Left colon (tissue), 2 donors: ENCODE data around the gene CD247. TPM values are rescaled to one million over a fixed set of nuclear protein-coding genes. Genes with fewer than 3 reads are reported as not detected.

Experiments used
- ATAC-seq: fragments of 200-7000 bp; cut with Tn5 transposase; one replicate; pipeline ENCODE4 v1.9.1; 2020; ENCODE audit warnings: mild to moderate bottlenecking, moderate library complexity
- DNase-seq, 2 donors: peaks; one replicate each; pipeline ENCODE4 v3.0.0-alpha.2; 2020
- intact Hi-C, 2 donors: fragments of 100-400 bp; cut with DNase I in 1 of 2; cut with micrococcal nuclease in 1 of 2; formaldehyde crosslinking; loops; one replicate each; pipeline versions ENCODE4 v1.11.2 to v1.14.0; 2022; cut with DNase I, micrococcal nuclease
- total RNA-seq, 2 donors: library from RNA; stranded (reverse); fragmentation: NEBNext Ultra II Directional; extraction: Animal tissue kit (Norgen Biotek cat#: 25700); gene quantifications; one replicate each; pipeline ENCODE4 v1.2.1, GENCODE V29; 2021
- donor health status: DM: no; HTN: no; CAD: no.
- donor health status: DM: yes; HTN: yes; CAD: no.

CD247 gene
- total RNA-seq, 2 donors from 2014 or later: 2.0 to 5.2 TPM

DNA sequence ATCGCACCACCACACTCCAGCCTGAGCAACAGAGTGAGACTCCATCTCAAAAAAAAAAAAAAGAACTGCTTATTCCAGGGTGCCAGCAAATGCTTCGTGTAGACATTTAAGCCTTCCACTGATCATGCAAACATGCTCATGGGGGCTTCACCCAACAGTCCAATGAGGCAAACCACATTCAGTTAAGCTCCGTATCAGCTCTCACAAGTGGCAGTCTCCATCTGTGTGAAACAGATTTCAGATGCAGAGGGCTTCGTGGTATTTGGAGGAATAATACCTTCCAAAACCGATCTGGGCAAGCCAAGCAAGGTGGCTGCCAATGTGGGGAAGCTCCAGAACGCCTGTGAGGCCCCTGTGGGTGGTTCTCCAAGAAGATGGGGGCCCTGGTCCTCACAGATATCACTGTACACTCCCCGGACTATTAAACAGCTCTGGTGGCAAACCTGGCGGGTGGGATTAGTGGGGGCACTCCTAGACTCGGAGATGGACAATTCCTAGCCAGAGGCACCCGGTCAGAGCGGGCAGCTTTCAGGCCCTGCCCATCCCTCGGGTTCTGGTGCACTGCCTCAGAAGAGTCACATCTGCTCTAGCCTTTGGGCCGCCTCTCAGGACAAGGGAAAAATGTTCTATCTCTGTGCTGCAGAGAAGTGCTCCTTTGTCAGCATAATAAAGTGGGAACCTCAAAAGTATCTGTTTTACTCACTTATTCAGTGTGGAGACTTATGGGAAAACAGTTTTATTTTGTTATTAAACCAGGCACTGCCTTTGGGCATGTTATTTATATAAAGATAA is 25.1 kb upstream of the CD247 start:
- DNase-seq (no peak), ATAC-seq (peak; percentile 20)
- intact Hi-C loops: no loop called here

GRCh38 chr1:167542109-167543032 is 24.0 kb upstream of the CD247 start:
- no peak for DNase-seq
- intact Hi-C loops: no loop called here
- no peak for ATAC-seq

- DNase-seq (no peak), ATAC-seq (no peak)
- intact Hi-C loops: no loop called here
These were observed 23.3 kb upstream of the CD247 start for GRCh38 chr1:167541610-167542009.

DNA sequence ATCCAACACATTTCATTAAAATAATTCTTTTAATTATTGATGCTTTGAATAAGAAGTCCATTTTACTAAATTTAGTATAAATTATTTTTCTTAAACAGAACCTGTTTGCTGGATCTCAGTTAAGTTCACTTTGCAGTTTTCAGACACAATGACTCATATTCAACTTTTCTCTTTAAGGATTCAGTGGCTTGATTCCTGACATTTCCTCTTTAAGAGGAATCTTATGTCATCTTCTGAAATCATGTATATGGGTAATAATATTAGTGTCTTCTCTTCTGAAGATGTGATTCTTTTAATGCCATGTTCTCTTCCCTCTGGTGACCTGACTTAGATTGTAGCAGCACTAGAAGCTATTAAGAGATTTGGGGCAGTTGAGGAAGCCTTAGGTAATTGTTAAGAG is 22.7 kb upstream of the CD247 start:
- ATAC-seq (no peak), DNase-seq (no peak)
- intact Hi-C loops: no loop called here

GRCh38 chr1:167538657-167539056 is 20.3 kb upstream of the CD247 start:
- intact Hi-C loops: loop anchor here in 1 of 2 donors (10.0 kb wide), 2 partner anchors 84 to 264 kb away; no protein-coding TSS in a partner anchor
- DNase-seq: no peak
- ATAC-seq: no peak

GRCh38 chr1:167533851-167534300 is 15.5 kb upstream of the CD247 start:
- ATAC-seq (peak; percentile 91), DNase-seq (peak; percentile 34 to 67)
- intact Hi-C loops: loop anchor here in 1 of 2 donors (5.0 to 10.0 kb wide), 3 partner anchors 79 to 467 kb away; no protein-coding TSS in a partner anchor

DNA sequence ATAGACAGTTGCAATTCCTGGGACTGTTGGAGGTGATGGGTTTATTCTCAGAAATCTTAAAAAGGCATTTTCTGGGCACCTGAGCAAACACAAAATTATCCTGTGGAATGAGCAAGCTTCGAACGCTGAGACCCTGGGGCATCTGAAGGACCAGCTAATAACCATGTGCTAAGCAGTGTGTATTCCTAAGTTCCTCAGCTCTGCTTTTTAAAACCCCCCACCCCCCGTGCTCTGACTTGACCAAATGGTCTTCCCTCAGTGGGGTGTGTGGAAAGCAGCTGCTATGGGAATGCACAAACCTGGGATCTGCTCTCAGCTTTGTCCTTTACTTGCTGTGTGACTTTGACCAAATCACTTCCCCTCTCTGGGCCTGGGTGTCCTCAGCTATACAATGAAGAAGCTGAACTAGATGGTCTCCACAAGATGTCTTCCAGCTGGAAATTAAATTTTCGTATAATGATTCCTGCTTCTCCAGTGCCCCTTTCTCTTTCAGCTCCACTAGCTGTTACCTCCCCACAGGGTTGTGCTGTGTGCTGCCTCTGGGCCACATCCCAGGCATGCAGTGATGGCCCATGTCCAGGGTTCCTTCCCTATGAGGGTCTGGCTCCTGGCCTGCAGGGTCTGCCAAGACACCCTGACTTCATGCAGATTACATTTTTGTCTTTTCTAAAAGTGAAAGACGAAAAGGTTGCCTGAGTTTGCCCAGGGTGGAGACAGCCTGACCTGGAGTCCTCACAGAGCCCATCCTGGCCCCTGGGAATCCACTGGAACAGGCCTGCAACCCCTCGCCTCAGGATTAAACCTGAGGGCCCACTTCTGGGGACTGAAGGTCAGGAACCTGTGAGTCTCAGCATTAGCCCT is 14.9 kb upstream of the CD247 start:
- DNase-seq (no peak), ATAC-seq (peak; percentile 13)
- intact Hi-C loops: loop anchor here in 1 of 2 donors (5.0 to 10.0 kb wide), 3 partner anchors 78 to 466 kb away; no protein-coding TSS in a partner anchor

DNA sequence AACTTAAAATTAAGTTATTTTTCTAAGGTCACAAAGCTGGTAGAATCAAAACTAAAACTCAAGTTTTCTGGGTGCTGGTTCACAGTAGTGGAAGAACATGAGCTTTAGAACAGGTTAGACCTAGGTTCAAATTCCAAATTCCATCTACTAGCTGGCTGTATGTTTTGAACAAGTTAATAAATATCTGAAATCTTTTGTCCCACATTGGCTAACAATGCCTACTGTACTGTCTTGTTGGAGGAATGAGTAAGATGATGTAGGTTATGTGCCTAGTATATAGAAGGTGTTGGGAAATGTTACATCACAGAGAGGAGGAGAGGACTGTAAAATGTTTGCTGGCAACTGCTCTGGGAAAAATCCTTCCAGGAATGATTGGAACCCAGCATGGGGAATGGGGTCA is 14.0 kb upstream of the CD247 start:
- DNase-seq (no peak), ATAC-seq (peak; percentile 55)
- intact Hi-C loops: loop anchor here in 1 of 2 donors (5.0 to 10.0 kb wide), 3 partner anchors 78 to 465 kb away; no protein-coding TSS in a partner anchor

GRCh38 chr1:167529829-167530474 is 11.6 kb upstream of the CD247 start:
- DNase-seq: no peak
- intact Hi-C loops: loop anchor here in 1 of 2 donors (5.0 to 10.0 kb wide), 3 partner anchors 75 to 463 kb away; no protein-coding TSS in a partner anchor

GRCh38 chr1:167528057-167528728 is 9.9 kb upstream of the CD247 start:
- DNase-seq (no peak), ATAC-seq (no peak)
- intact Hi-C loops: no loop called here

More at GRCh38 chr1:167529829-167530474, 11.6 kb upstream of the CD247 start:
- no peak for ATAC-seq

DNA sequence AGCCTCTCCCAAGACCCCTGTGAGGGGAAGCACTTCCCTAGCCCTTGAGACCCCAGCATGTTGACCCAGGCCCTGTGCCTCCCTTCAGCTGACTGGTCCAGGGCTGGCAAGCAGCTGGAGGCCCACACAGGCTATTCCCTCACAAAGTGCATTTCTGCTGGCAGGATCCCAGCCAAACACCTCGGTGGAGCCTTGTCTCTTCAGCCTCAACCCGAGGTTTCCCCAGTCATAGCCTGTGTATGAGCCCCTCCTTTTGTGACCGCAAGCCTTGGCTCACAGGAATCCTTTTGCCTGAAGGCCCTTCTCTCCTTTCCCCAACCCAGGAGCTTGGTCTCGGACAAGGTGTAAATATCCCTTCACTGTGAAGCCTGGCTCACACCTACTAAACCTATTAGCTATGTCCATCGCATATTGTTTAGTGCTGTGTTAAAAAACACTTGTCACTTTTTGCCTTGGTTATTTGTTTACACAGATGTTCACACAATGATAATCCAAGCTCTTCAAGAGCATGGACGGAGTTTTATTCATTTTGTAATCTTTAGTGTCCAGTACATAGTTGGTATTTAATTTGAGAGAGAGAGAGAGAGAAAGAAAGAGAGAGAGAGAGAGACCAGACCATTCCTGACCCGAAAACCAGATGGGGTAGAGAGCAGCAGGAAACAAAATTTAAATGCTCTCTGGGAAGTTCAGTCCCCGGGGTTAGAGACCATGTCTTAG is 8.5 kb upstream of the CD247 start:
- intact Hi-C loops: no loop called here

GRCh38 chr1:167524651-167525050 is 6.3 kb upstream of the CD247 start:
- no peak for DNase-seq
- intact Hi-C loops: no loop called here

More for the DNA sequence above, 8.5 kb upstream of the CD247 start:
- DNase-seq (no peak), ATAC-seq (no peak)

GRCh38 chr1:167522246-167522645 is 3.9 kb upstream of the CD247 start:
- intact Hi-C loops: no loop called here
- ATAC-seq: no peak
- DNase-seq: no peak

More at GRCh38 chr1:167524651-167525050, 6.3 kb upstream of the CD247 start:
- ATAC-seq: no peak

GRCh38 chr1:167520711-167521206 is 2.4 kb upstream of the CD247 start:
- no peak for ATAC-seq
- DNase-seq: no peak
- intact Hi-C loops: no loop called here

DNA sequence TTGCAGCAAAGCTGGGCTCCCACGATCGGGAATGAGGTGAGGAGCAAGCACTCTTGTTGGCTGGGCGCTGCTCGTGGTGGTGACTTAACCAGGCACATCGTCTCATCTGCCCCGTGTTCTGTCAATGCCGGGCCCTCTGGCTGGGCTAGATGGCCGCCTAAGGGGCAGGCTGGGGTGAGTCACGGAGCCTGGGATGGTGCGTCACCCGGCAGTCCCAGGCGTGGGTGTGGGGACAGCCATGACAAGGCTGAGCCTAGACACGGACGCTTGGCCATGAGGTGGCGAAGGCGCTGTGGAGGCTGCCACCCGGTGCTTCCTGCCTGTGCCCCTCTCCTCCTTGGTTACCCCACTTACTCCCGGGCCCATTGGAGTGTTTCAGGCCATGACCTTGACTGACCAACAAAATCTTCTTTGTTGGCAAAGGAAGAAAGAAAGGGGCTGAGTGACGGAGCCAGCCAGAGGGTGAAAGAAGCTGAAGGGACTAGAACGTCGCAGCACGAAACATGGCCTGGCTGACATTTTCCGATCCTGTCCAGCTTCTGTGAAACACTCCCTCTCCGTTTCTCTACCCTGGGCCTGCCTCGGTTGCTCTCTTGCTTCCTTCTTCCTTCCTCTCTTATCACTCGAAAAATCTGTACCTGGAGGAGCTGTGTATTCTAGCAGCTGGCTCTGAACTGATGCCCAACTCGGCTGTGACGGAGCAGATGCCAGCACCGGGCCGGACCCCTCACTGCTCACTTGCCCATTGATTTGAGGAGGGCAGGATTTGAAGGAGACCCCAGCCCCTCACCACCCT is 596 bp downstream of the CD247 start:
- peak; percentile 46 for ATAC-seq
- no peak for DNase-seq
- intact Hi-C loops: no loop called here
